Activated CD8-positive, alpha-beta memory T cell treated with anti-CD3 and anti-CD28 coated beads for 48 hours (primary cell): ENCODE measurements around the gene ELOA2.
"Not testable (repeated sequence)": the region's sequence is repeated elsewhere in the genome, so short reads cannot be mapped to it uniquely, and the experiment has no call there.

Experiments used
- DNase-seq, 3 experiments: peaks; one replicate each; pipeline ENCODE4 v3.0.0-alpha.2; 2020; ENCODE audit warnings: low read depth in 2 of 3, low spot score in 2 of 3

The ELOA2 gene

DNA sequence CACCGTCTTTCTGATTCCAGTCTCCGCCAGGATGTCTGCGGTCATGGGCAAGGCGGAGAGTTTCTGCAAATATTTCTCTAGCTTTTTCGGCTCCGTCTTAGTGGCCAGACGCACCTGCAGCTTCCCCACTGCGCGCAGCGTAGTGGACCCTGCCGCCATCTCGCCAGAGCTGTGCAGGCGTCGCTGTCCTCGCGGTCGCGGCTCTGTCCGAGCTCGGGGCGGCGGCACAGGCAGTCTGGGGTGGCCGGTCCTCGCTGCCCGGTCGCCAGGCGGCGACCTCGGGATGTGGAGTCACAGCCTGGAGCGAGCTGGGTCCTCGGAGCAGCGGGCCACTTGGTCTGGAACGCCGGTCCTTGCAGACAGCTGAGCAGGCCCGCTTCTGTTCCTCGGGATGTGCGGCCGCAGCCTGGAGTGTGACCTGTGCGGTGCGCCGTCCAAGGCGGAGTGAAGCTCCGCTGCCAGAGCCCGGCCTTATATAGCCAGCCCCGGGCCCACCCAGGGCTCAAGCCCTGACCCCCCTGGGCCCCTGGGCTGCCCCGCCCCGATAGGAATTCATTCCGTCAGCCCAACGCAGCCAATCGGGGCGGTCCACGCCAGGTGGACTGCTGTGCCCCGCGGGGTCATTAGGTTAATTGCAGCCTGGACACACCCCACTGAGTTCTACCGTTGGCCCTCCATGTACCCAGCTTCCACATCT, 11.5 kb downstream of the ELOA2 start:
- DNase-seq = not testable (repeated sequence)

DNA sequence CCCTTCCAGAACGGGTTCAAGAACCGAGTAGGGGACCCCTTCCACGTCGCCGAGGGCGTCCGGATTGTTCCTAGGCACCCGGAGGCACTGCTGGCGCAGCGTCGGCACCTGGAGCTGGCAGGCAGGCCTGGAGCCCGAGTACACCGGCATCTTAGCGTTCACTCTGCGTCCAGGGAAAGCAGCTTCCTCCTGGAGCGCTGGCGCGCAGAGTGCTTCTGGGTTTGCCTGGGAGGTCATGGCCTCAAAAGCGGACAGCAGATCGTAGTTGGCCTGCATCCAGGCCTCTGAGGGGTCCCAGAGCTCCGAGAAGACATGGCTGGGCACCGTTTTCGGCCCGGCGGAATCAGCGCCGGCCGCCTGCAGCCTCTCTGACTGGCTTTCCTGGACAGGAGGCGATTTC, 12.6 kb downstream of the ELOA2 start:
- DNase-seq = not testable (repeated sequence)

DNA sequence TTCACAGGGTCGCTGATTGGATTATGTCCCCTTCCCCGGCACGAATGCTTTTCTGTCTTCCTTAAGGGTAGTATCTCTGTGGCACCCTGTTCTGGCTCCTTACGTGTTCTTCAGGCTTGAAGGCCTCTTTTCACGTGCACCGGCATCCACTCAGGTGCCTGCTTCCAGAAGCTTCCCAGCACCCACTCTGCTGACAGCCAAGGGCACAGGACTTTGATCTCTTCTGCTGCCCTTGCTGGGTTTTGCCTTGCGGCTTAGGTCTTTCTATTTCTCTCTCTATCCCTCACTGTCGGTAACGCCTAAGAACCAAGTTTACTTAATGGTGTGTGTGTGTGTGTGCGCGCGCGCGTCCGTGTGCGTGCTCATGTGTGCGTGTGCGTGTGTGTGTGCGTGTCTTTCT, 14.7 kb downstream of the ELOA2 start:
- DNase-seq = not testable (repeated sequence)

DNA sequence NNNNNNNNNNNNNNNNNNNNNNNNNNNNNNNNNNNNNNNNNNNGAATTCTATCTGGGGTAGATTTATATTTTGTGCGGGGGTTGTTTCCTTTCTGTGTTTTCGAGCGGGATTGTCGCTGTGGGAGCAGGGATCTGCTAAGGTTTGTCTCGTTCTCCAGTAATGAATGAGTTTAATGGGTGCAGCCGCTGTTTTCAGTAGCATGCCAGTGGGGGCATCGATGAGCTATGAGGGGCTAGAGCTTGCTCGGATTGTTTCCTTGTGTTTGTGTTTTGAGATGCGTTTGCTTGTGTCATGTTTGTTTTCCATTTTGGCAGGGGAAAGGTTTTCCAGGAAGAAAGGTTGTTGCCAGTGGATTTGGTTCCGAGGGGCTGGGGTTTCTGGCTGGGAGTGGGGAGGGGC, 15.6 kb downstream of the ELOA2 start:
- not testable (repeated sequence) for DNase-seq
